GM13977 (cell line): ENCODE data around the gene IL1RAPL1.

Experiments used
- DNase-seq: peaks from one replicate; pipeline ENCODE4 v3.0.0; 2012; ENCODE audit warnings: low spot score
- CTCF ChIP-seq: IDR thresholded peaks from 2 replicates; pipeline ENCODE4 v1.5.1; 2012; ENCODE audit warnings: mild to moderate bottlenecking, control low read depth; ENCODE audit not compliant: insufficient read depth; ENCODE audit errors: extremely low read depth, missing control alignments
- in situ Hi-C: fragments of 300-500 bp; cut with MboI; formaldehyde crosslinking; loops from one replicate; pipeline ENCODE4 v1.12.0; 2022; ENCODE audit warnings: low sequenced_read_pairs, low pct_unique_long_range_greater_than_20kb, mixed read lengths, inconsistent platforms; ENCODE audit not compliant: unreplicated experiment

Gene IL1RAPL1

GRCh38 chrX:28590396-28590795 lies 3.1 kb downstream of the IL1RAPL1 start:
- no peak for DNase-seq
- in situ Hi-C loops, result no loop called here
- no peak for TF ChIP-seq CTCF

- no peak for TF ChIP-seq CTCF
- in situ Hi-C loops, result no loop called here
- DNase-seq, result no peak
These were observed 4.3 kb downstream of the IL1RAPL1 start for GRCh38 chrX:28591542-28591941.

GRCh38 chrX:28595346-28595745 lies 8.1 kb downstream of the IL1RAPL1 start:
- DNase-seq, result no peak
- in situ Hi-C loops, result no loop called here
- TF ChIP-seq CTCF, result no peak

- in situ Hi-C loops, result no loop called here
- DNase-seq, result no peak
- no peak for TF ChIP-seq CTCF
These were observed 12.7 kb downstream of the IL1RAPL1 start for GRCh38 chrX:28599957-28600356.

GRCh38 chrX:28609003-28609402 lies 21.8 kb downstream of the IL1RAPL1 start:
- no peak for DNase-seq
- in situ Hi-C loops, result no loop called here
- TF ChIP-seq CTCF, result no peak

- DNase-seq, result no peak
- no peak for TF ChIP-seq CTCF
- in situ Hi-C loops, result no loop called here
These were observed 22.8 kb downstream of the IL1RAPL1 start for GRCh38 chrX:28609917-28610613.
